ENCODE data around the gene TTC33.

DNA sequence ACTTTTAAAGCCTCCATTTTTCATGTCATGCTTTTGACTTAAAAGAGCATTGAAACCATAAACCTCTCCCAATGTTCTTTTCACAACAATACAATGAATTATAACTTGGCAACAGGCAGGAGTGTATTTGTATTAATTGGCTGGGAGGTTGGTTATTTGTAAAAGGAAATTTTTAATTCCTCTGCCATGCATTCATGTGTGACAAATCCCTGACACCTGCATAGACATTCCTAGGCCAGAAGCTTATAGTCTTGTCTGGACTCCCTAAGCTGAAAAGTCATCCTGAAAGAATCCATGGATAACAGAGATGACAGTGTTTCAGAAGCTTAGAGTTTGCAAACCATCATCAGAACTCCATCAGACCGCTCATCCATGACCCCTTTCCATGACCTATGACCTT is 152.4 kb downstream of the TTC33 start:
- TF ChIP-seq POLR2AphosphoS5 (IDR thresholded peaks at IDR 0.05; ENCODE audit: low read depth, low read length) = no peak
- TF ChIP-seq, protein P1, sequence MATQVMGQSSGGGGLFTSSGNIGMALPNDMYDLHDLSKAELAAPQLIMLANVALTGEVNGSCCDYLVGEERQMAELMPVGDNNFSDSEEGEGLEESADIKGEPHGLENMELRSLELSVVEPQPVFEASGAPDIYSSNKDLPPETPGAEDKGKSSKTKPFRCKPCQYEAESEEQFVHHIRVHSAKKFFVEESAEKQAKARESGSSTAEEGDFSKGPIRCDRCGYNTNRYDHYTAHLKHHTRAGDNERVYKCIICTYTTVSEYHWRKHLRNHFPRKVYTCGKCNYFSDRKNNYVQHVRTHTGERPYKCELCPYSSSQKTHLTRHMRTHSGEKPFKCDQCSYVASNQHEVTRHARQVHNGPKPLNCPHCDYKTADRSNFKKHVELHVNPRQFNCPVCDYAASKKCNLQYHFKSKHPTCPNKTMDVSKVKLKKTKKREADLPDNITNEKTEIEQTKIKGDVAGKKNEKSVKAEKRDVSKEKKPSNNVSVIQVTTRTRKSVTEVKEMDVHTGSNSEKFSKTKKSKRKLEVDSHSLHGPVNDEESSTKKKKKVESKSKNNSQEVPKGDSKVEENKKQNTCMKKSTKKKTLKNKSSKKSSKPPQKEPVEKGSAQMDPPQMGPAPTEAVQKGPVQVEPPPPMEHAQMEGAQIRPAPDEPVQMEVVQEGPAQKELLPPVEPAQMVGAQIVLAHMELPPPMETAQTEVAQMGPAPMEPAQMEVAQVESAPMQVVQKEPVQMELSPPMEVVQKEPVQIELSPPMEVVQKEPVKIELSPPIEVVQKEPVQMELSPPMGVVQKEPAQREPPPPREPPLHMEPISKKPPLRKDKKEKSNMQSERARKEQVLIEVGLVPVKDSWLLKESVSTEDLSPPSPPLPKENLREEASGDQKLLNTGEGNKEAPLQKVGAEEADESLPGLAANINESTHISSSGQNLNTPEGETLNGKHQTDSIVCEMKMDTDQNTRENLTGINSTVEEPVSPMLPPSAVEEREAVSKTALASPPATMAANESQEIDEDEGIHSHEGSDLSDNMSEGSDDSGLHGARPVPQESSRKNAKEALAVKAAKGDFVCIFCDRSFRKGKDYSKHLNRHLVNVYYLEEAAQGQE (IDR thresholded peaks at IDR 0.05; ENCODE audit: insufficient read depth in 1 of 2, low read depth in 2 of 2, low read length in 2 of 2) = no peak
- no peak for TF ChIP-seq SIN3A (IDR thresholded peaks at IDR 0.05; ENCODE audit: borderline replicate concordance, insufficient read depth, low read length)
- TF ChIP-seq TAF1 (IDR thresholded peaks at IDR 0.05; ENCODE audit: borderline replicate concordance, insufficient read depth, low read length) = no peak
- no peak for TF ChIP-seq FOXP2 (optimal IDR thresholded peaks at IDR 0.05; ENCODE audit: borderline replicate concordance, extremely low read depth, extremely low read length, insufficient read depth)
